ENCODE results near the gene COG7.

- no peak for TF ChIP-seq CTCF (IDR thresholded peaks at IDR 0.05)
- peak; percentile 91 to 93 for TF ChIP-seq POLR2AphosphoS5 (IDR thresholded peaks at IDR 0.05; ENCODE audit: insufficient read depth in 1 of 2, low read depth in 1 of 2)
- no peak for TF ChIP-seq POLR2A (IDR thresholded peaks at IDR 0.05)
These were observed at the start of gene COG7 for GRCh38 chr16:23452572-23453337.

All from vagina (tissue), 2 donors.